Gastrocnemius medialis (tissue), 4 donors: ENCODE data around the gene LMF2. TPM values are rescaled to one million over a fixed set of nuclear protein-coding genes. Genes with fewer than 3 reads are reported as not detected.

Experiments used
- ATAC-seq, 2 donors: fragments of 150-250 bp; one replicate each; pipeline ENCODE4 v1.9.1; 2016
- DNase-seq, 2 donors: peaks; one replicate each; pipeline ENCODE4 v3.0.0-alpha.2; 2019
- H3K27ac ChIP-seq, 4 donors: fragments of 200-600 bp; sonication (generic); 1 replicate in 1 of 4; 2 replicates in 3 of 4; pipeline ENCODE4 v1.5.1; 2016 to 2018; ENCODE audit warnings: mild to moderate bottlenecking in 2 of 4, moderate library complexity in 1 of 4
- H3K27me3 ChIP-seq, 3 donors: fragments of 200-600 bp; sonication (generic) in 2 of 3; 1 replicate in 1 of 3; 2 replicates in 2 of 3; pipeline versions ENCODE4 v1.5.1 to v1.6.0; 2016 to 2019; ENCODE audit warnings: mild to moderate bottlenecking in 1 of 3, moderate library complexity in 1 of 3
- H3K36me3 ChIP-seq, 2 donors: fragments of 200-600 bp; sonication (generic) in 1 of 2; one replicate each; pipeline ENCODE4 v1.5.1; 2017 to 2018
- H3K4me1 ChIP-seq, 2 donors: fragments of 200-600 bp; sonication (generic) in 1 of 2; one replicate each; pipeline ENCODE4 v1.5.1; 2016 to 2017; ENCODE audit warnings: mild to moderate bottlenecking in 2 of 2
- H3K4me3 ChIP-seq, 4 donors: fragments of 200-600 bp; sonication (generic) in 3 of 4; 1 replicate in 1 of 4; 2 replicates in 3 of 4; pipeline ENCODE4 v1.5.1; 2016 to 2019; ENCODE audit warnings: mild to moderate bottlenecking in 2 of 4
- H3K9me3 ChIP-seq, 3 donors: fragments of 200-600 bp; sonication (generic) in 2 of 3; 1 replicate in 1 of 3; 2 replicates in 2 of 3; pipeline ENCODE4 v1.5.1; 2016 to 2019
- CTCF ChIP-seq, 5 experiments: fragments of 450-650 bp in 3 of 5; fragments of 200-600 bp in 2 of 5; sonication (generic) in 2 of 5; IDR thresholded peaks in 4 of 5; conservative IDR thresholded peaks in 1 of 5; 1 replicate in 4 of 5; 2 replicates in 1 of 5; pipeline ENCODE4 v1.5.1; 2016 to 2019; ENCODE audit warnings: antibody characterized with exemption in 5 of 5, mild to moderate bottlenecking in 3 of 5, moderate library complexity in 3 of 5
- POLR2A ChIP-seq, 2 donors: fragments of 450-650 bp; IDR thresholded peaks; one replicate each; pipeline ENCODE4 v1.6.1; 2017; ENCODE audit warnings: antibody characterized with exemption in 2 of 2, mild to moderate bottlenecking in 2 of 2, moderate library complexity in 2 of 2
- in situ Hi-C, 4 donors: fragments of 200-750 bp; cut with MboI; loops; one replicate each; pipeline versions ENCODE4 v1.15.0 to v1.8.0; 2017; ENCODE audit warnings: low sequenced_read_pairs in 4 of 4
- intact Hi-C: fragments of 100-400 bp; cut with DNase I; formaldehyde crosslinking; loops from one replicate; pipeline ENCODE4 v1.15.1; 2023; ENCODE audit warnings: low total_unique reads
- total RNA-seq, 4 donors: library from RNA; depleted of rRNA; stranded (reverse); fragments of >200 nt; gene quantifications; one replicate each; pipeline versions ENCODE4 v1.1.0 to v1.2.3, GENCODE V29; 2016

The LMF2 gene
- total RNA-seq, 4 donors from 2014 or later = 19.7 to 39.4 (median 26.9) TPM

DNA sequence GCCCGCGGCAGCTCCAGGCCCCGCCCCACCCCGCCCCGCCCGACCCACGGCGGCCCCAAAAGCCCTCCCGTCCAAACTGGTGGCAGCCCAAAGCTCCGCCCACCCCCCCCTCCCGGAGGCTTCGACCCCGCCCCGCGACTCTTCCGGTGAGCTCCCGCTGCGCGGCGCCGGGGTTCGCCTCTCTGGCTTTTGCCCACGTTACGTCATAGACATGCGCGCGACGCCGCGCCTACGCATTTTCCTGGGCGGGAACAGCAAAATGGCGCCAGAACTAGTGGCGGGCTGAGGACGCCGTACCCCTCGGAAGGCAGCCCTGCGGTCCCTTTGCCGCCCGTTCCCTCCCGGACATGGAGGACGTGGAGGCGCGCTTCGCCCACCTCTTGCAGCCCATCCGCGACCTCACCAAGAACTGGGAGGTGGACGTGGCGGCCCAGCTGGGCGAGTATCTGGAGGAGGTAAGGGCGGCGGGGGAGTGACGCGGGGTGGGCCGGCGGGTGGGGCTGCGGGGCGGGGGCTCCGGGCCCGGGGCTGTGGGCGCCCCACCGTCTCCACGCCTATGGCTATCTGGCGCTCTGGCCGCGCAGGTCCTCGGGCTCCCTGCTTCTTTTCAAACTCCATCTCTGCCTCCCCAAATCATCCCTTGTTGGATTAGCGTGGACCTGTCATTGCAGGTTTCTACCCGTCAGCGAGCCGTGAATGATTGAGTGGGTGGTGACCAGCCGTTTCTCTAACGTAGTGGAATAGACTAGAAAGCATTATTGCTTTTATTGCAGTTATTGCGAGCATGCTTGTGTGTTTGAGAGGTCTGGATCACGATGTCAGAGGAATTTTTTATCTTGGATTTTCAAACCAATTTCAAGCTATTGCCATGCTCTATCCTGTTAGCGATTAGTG is 736 bp upstream of the LMF2 start, which contains the start of gene NCAPH2:
Gene NCAPH2, plus strand, starts transcription at position 234 of the 894 bp plus-strand sequence. Its CDS starts 114 bp downstream, at position 348.
- ATAC-seq = peak; percentile 87 to 89
- H3K36me3 ChIP-seq = peaks cover 0 to 21% of the 10 kb centered on the region in 2 donors
- H3K4me3 ChIP-seq = peak within 1 kb of the TSS; percentile 87 to 99 (median 96)
- H3K27me3 ChIP-seq = no peaks in the 10 kb centered on the region
- H3K9me3 ChIP-seq = no peaks in the 10 kb centered on the region
- H3K4me1 ChIP-seq = peaks cover 15 to 22% of the 10 kb centered on the region in 2 donors
- peak; percentile 59 to 62 for TF ChIP-seq POLR2A (IDR thresholded peaks at IDR 0.05)
- TF ChIP-seq CTCF (IDR thresholded peaks at IDR 0.05 in 4 of 5, conservative IDR thresholded peaks at IDR 0.05 in 1 of 5) = no peak
- in situ Hi-C loops = no loop called here
- peak within 1 kb of the TSS; percentile 85 to 97 (median 94) for H3K27ac ChIP-seq
- intact Hi-C loops = loop anchor here (1.0 to 10.0 kb wide), 5 partner anchors 17 to 653 kb away; partner anchors contain the start of genes CHKB, SBF1, SCO2 and ZBED4
- peak; percentile 89 to 93 for DNase-seq

DNA sequence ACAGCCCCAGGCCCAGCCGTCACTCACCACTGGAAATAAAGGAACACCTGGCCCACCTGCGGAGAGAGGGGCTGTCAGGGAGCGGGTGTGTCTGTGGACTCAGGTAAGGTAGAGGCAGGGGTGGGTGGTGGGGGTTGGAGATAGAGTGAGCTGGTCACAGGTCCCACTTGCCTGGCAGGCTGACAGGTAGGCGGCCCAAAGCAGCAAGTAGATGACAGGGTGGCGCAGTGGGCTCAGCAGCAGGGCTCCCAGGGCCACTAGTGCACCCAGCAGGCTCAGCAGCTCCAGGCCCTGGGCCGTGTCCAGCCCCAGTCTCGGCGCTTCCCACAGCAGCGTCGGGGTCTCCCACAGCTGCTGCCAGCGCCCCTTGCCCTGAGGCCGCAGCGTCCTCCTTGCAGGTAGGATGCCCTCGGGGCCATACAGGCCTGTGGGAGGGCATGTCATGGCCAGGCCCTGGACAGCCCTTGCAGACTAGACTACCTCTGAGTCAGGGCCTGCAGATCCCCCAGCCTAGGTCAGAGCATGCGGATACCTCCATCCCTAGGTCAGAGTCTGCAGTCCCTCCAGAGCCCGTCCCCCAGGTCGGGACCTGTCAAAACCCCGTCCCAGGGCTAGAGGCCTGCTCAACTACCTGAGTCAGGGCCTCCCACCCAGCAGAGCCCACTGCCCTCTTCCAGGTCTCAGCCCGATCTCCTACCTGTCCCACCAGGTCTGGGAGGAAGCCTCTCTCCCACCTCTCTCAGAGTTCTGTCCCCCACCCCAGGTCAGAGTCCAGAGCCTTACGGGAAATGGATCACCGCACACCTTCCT is 686 bp downstream of the LMF2 start:
- DNase-seq = no peak
- H3K27ac ChIP-seq = peak overlapping the region; percentile 85 to 97 (median 94)
- peak overlapping the region; percentile 87 to 99 (median 96) for H3K4me3 ChIP-seq
- in situ Hi-C loops (no loop called here), intact Hi-C loops (loop anchor here (1.0 to 10.0 kb wide), 2 partner anchors 32 to 652 kb away; partner anchors contain the start of genes SBF1 and ZBED4)
- H3K27me3 ChIP-seq = no peaks in the 10 kb centered on the region
- ATAC-seq = peak; percentile 3 to 6
- TF ChIP-seq CTCF (IDR thresholded peaks at IDR 0.05 in 4 of 5, conservative IDR thresholded peaks at IDR 0.05 in 1 of 5) (no peak), POLR2A (IDR thresholded peaks at IDR 0.05) (no peak)
- H3K9me3 ChIP-seq = no peaks in the 10 kb centered on the region
- peaks cover 0 to 31% of the 10 kb centered on the region in 2 donors for H3K36me3 ChIP-seq
- peaks cover 15 to 22% of the 10 kb centered on the region in 2 donors for H3K4me1 ChIP-seq

DNA sequence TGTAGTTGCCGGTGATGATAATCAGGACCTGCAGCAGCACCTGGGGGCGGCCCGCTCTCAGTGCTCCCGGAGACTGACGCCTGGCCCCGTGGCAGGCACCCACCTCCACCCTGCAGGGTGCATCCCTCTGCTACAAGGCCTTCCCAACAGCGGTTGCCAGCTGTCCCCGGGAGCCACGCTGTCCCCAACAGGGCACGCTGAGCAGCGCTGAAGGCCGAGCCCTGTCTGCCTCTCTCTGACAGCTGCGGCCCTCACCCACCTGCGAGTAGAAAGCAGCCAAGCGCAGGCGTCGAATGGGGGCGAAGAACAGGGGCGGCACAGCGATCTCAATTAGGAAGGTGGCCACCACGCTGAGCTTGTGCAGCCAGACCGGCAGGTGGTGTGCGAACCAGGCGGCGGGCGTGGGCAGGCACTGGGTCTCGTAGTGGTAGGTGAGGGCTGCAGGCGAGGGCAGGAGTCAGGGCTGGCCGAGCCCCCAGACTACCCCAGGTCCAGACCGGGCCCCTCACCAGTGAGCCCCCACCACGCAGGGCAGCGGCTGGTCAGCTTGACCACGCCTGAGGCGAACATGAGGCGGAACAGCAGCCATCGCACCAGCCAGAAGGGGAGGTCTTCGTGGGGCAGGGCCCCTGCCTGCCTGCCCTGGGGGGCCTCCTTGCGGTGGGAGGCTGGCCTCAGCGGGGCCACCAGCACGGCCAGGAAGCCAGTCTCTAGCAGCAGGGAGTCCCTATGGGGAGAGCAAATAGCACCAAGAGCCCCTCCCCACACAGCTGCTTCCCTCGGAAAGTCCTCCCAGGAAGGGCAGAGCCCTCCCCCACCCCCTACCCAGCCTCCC is 1.5 kb downstream of the LMF2 start:
- ATAC-seq = no peak
- no peaks in the 10 kb centered on the region for H3K9me3 ChIP-seq
- intact Hi-C loops (loop anchor here (10.0 kb wide), 1 partner anchor 651 kb away; the partner anchor contains the start of gene ZBED4), in situ Hi-C loops (no loop called here)
- H3K27ac ChIP-seq = no peak overlapping the region
- peaks cover 0 to 31% of the 10 kb centered on the region in 2 donors for H3K36me3 ChIP-seq
- no peak for DNase-seq
- peak overlapping the region in 3 of 4 donors; percentile 87 to 99 (median 96) for H3K4me3 ChIP-seq
- peaks cover 15 to 22% of the 10 kb centered on the region in 2 donors for H3K4me1 ChIP-seq
- no peak for TF ChIP-seq CTCF (IDR thresholded peaks at IDR 0.05 in 4 of 5, conservative IDR thresholded peaks at IDR 0.05 in 1 of 5)
- no peak for TF ChIP-seq POLR2A (IDR thresholded peaks at IDR 0.05)
- H3K27me3 ChIP-seq = no peaks in the 10 kb centered on the region

DNA sequence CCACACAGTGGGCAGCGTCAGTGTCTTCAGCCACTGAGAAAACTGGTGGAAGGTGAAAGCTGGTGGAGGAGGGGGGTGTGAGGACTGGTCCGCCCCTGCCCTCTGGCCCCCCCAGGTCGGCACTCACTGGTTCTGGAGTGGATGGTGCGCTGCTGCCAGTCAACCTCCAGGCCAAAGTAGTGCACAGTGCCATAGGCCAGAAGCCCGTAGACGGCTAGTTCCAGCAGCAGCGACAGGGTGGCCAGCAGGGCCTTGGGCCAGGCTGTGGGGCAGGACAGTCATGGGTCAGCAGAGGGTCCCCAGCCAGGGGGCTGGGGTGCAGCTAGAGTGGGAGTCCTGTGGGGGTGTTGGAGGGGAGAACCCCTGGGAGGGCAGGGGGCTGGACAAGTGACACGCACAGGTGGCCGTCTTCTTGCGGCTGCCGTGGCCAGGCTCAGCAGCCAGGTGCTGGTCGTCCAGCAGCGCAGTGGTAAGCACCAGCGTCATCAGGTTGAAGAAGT is 2.2 kb downstream of the LMF2 start:
- intact Hi-C loops = loop anchor here (10.0 kb wide), 1 partner anchor 651 kb away; the partner anchor contains the start of gene ZBED4
- H3K4me1 ChIP-seq = peaks cover 15 to 22% of the 10 kb centered on the region in 2 donors
- in situ Hi-C loops = no loop called here
- no peak overlapping the region for H3K27ac ChIP-seq
- TF ChIP-seq POLR2A (IDR thresholded peaks at IDR 0.05) (no peak), CTCF (IDR thresholded peaks at IDR 0.05 in 4 of 5, conservative IDR thresholded peaks at IDR 0.05 in 1 of 5) (no peak)
- no peak overlapping the region for H3K4me3 ChIP-seq
- DNase-seq (no peak), ATAC-seq (no peak)
- no peaks in the 10 kb centered on the region for H3K9me3 ChIP-seq
- no peaks in the 10 kb centered on the region for H3K27me3 ChIP-seq
- peaks cover 0 to 31% of the 10 kb centered on the region in 2 donors for H3K36me3 ChIP-seq
